IMR-90 (cell line): Measurements from ENCODE around the gene RBKS. TPM values are rescaled to one million over a fixed set of nuclear protein-coding genes. Genes with fewer than 3 reads are reported as not detected.

ENCODE experiments used
- ATAC-seq: fragments of 200-7000 bp; cut with Tn5 transposase; 2 replicates; pipeline ENCODE4 v1.9.1; 2020; ENCODE audit warnings: low read depth, mild to moderate bottlenecking, moderate library complexity
- BruUV-seq: library from RNA; stranded (reverse); fragments of 400-500 nt; replicated peaks from 2 replicates; lab custom pipeline; 2021; lab: Mats Ljungman, UMichigan
- CTCF ChIA-PET: fragments of 300-600 bp; formaldehyde crosslinking; extraction: SDS; loops from one replicate; lab custom pipeline; 2021; ENCODE audit warnings: antibody characterized with exemption; lab: Yijun Ruan, JAX
- POLR2A ChIA-PET: fragments of 300-600 bp; sonication (Branson Sonifier 250); formaldehyde crosslinking; loops from one replicate; lab custom pipeline; 2022; ENCODE audit warnings: antibody characterized with exemption; ENCODE audit not compliant: unreplicated experiment; lab: Charles Lee
- DNase-seq: peaks from one replicate; pipeline ENCODE4 v3.0.0; 2013
- H2AFZ ChIP-seq: replicated peaks from 2 replicates; pipeline ENCODE3; 2013; ENCODE audit warnings: low read length, mild to moderate bottlenecking; ENCODE audit not compliant: poor library complexity
- H2AK5ac ChIP-seq: 2 replicates; pipeline ENCODE4 v1.6.1; 2013; ENCODE audit warnings: low read depth, low read length, inconsistent platforms
- H2AK9ac ChIP-seq: replicated peaks from 2 replicates; pipeline ENCODE3; 2013; ENCODE audit warnings: mild to moderate bottlenecking, low read depth, low read length, moderate library complexity; ENCODE audit not compliant: poor library complexity
- H2BK120ac ChIP-seq: 2 replicates; pipeline ENCODE4 v1.6.1; 2013; ENCODE audit warnings: low read depth, low read length, inconsistent platforms
- H2BK15ac ChIP-seq: 3 replicates; pipeline ENCODE4 v1.6.1; 2013; ENCODE audit warnings: low read depth, low read length, inconsistent platforms
- H2BK20ac ChIP-seq: 2 replicates; pipeline ENCODE4 v1.6.1; 2013; ENCODE audit warnings: low read depth, mild to moderate bottlenecking, inconsistent platforms, low read length, moderate library complexity
- H2BK5ac ChIP-seq: 2 replicates; pipeline ENCODE4 v1.6.1; 2013; ENCODE audit warnings: mild to moderate bottlenecking, low read depth, low read length, inconsistent platforms; ENCODE audit not compliant: poor library complexity, severe bottlenecking
- H3K14ac ChIP-seq: replicated peaks from 2 replicates; pipeline ENCODE4 v1.6.1; 2013; ENCODE audit warnings: low read depth, low read length, inconsistent platforms
- H3K18ac ChIP-seq: 2 replicates; pipeline ENCODE4 v1.6.1; 2013; ENCODE audit warnings: low read depth, low read length, control low read depth
- H3K23ac ChIP-seq: 2 replicates; pipeline ENCODE4 v1.6.1; 2013; ENCODE audit warnings: low read depth, low read length, inconsistent platforms
- H3K27ac ChIP-seq: 2 replicates; pipeline ENCODE4 v1.5.1; 2013; ENCODE audit warnings: mild to moderate bottlenecking, control low read depth, low read length; ENCODE audit not compliant: insufficient read depth
- H3K27me3 ChIP-seq: 2 replicates; pipeline ENCODE4 v1.6.1; 2013; ENCODE audit warnings: low read length; ENCODE audit not compliant: control insufficient read depth, insufficient read depth
- H3K36me3 ChIP-seq: 2 replicates; pipeline ENCODE4 v1.6.1; 2013; ENCODE audit warnings: low read length, mixed read lengths; ENCODE audit not compliant: control insufficient read depth, insufficient read depth
- H3K4ac ChIP-seq: 2 replicates; pipeline ENCODE4 v1.6.1; 2013; ENCODE audit warnings: low read depth, low read length, inconsistent platforms
- H3K4me1 ChIP-seq: 2 replicates; pipeline ENCODE4 v1.6.1; 2013; ENCODE audit warnings: low read length, mixed read lengths; ENCODE audit not compliant: control insufficient read depth, insufficient read depth
- H3K4me2 ChIP-seq: 2 replicates; pipeline ENCODE4 v1.6.1; 2013; ENCODE audit warnings: low read depth, mild to moderate bottlenecking, control low read depth, low read length, moderate library complexity
- H3K4me3 ChIP-seq: 2 replicates; pipeline ENCODE4 v1.5.1; 2013; ENCODE audit warnings: low read depth, mild to moderate bottlenecking, control low read depth, low read length, moderate library complexity; ENCODE audit not compliant: insufficient read depth
- H3K56ac ChIP-seq: 2 replicates; pipeline ENCODE4 v1.6.1; 2013; ENCODE audit warnings: low read length, inconsistent platforms; ENCODE audit not compliant: insufficient read depth; ENCODE audit errors: extremely low read depth
- H3K79me1 ChIP-seq, 2 experiments: 2 replicates each; pipeline ENCODE4 v1.6.1; 2013; ENCODE audit warnings: low read length in 2 of 2, inconsistent platforms in 1 of 2, low read depth in 1 of 2
- H3K9ac ChIP-seq: 2 replicates; pipeline ENCODE4 v1.6.1; 2013; ENCODE audit warnings: low read depth, low read length, control low read depth
- H3K9me1 ChIP-seq: 2 replicates; pipeline ENCODE4 v1.6.1; 2013; ENCODE audit warnings: low read length, inconsistent platforms; ENCODE audit not compliant: insufficient read depth
- H3K9me3 ChIP-seq: 2 replicates; pipeline ENCODE4 v1.6.1; 2013; ENCODE audit warnings: low read length; ENCODE audit not compliant: control insufficient read depth, insufficient read depth
- H4K20me1 ChIP-seq: 2 replicates; pipeline ENCODE4 v1.6.1; 2013; ENCODE audit warnings: low read length, inconsistent platforms; ENCODE audit not compliant: insufficient read depth
- H4K5ac ChIP-seq: 2 replicates; pipeline ENCODE4 v1.6.1; 2013; ENCODE audit warnings: mild to moderate bottlenecking, low read depth, low read length, control low read depth
- H4K8ac ChIP-seq, 2 experiments: 2 replicates each; pipeline ENCODE4 v1.6.1; 2013; ENCODE audit warnings: low read depth in 2 of 2, low read length in 2 of 2, control low read depth in 1 of 2, inconsistent platforms in 1 of 2
- H4K91ac ChIP-seq: 2 replicates; pipeline ENCODE4 v1.6.1; 2013; ENCODE audit warnings: low read depth, low read length, inconsistent platforms; ENCODE audit not compliant: insufficient read depth
- BHLHE40 ChIP-seq: fragments of 150-350 bp; IDR thresholded peaks from 2 replicates; pipeline ENCODE4 v1.6.1; 2016; ENCODE audit warnings: mild to moderate bottlenecking, low read depth, low read length
- FOS ChIP-seq: fragments of 150-350 bp; IDR thresholded peaks from 2 replicates; pipeline ENCODE4 v1.6.1; 2016; ENCODE audit warnings: low read depth, low read length
- MAFK ChIP-seq: IDR thresholded peaks from 2 replicates; pipeline ENCODE4 v1.6.1; 2012; ENCODE audit warnings: low read depth, low read length, improper control_type of control experiment
- POLR2A ChIP-seq: IDR thresholded peaks from 2 replicates; pipeline ENCODE4 v1.6.1; 2012; ENCODE audit warnings: mild to moderate bottlenecking, low read depth, low read length
- RAD21 ChIP-seq: IDR thresholded peaks from 2 replicates; pipeline ENCODE4 v1.6.1; 2012; ENCODE audit warnings: low read length, improper control_type of control experiment
- WGBS, 2 experiments: methylation state at CpG; one replicate each; pipeline versions ENCODE4 v1.1.5 to v1.1.7; 2013; ENCODE audit warnings: missing lambda C conversion rate in 2 of 2; ENCODE audit not compliant: insufficient read length in 1 of 2; ENCODE audit errors: extremely low coverage in 2 of 2; 5-methylcytosine and 5-hydroxymethylcytosine counted together
- dilution Hi-C: fragments of 300-500 bp; cut with HindIII; formaldehyde crosslinking; loops from one replicate; pipeline ENCODE4 v1.14.3; 2018; ENCODE audit warnings: low sequenced_read_pairs; ENCODE audit not compliant: unreplicated experiment
- in situ Hi-C: fragments of 300-500 bp; cut with MboI; formaldehyde crosslinking; loops from 3 replicates; pipeline ENCODE4 v1.14.3; 2019; ENCODE audit warnings: low sequenced_read_pairs, inconsistent platforms, mixed read lengths
- intact Hi-C: fragments of 100-400 bp; cut with micrococcal nuclease; formaldehyde crosslinking; loops from 2 replicates; pipeline ENCODE4 v1.10.0; 2022
- polyA plus RNA-seq, 3 experiments: library from polyadenylated mRNA; depleted of rRNA; stranded (reverse); fragments of >200 nt; gene quantifications; 2 replicates each; pipeline ENCODE4 v1.2.3, GENCODE V29; 2012; ENCODE audit warnings: low replicate concordance in 1 of 3
- total RNA-seq: library from RNA; depleted of rRNA; stranded (reverse); fragments of >200 nt; gene quantifications from 2 replicates; pipeline ENCODE4 v1.2.3, GENCODE V29; 2012

Gene RBKS
- total and polyA plus RNA-seq, 2 of the 4 experiments (the other 2 are of a cell fraction) = 1.1 to 1.4 TPM

DNA sequence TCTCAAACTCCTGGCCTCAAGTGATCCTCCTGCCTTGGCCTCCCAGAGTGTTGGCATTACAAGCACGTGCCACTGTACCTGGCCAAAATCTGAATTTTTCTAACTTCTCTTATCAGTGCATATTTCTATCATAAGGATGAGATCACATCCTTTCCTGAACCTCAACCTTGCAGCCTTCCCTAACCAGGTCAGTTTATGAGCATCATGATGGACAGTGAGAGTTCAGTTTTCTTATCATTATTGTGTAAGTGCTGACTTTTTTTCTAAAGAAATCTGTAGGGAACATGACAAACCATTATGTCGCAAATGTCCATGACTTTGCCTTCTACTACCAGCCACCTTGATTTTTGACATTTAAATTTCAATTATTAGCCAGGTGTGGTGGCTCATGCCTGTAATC is 87.1 kb downstream of the RBKS start:
- H4K5ac ChIP-seq = no peak overlapping the region
- H3K27ac ChIP-seq = no peak overlapping the region
- H4K91ac ChIP-seq = peak overlapping the region; percentile 91
- H3K36me3 ChIP-seq = no peaks in the 10 kb centered on the region
- peaks cover 10 to 44% of the 10 kb centered on the region in 2 experiments; a peak in 3 of 4 replicates for H3K79me1 ChIP-seq
- TF ChIP-seq FOS (no peak), MAFK (no peak), RAD21 (no peak), BHLHE40 (no peak), POLR2A (no peak)
- H2AFZ ChIP-seq = no peak overlapping the region
- DNase-seq (no peak), ATAC-seq (no peak)
- BruUV-seq = no TSS peak
- H2BK5ac ChIP-seq = peak overlapping the region; percentile 64
- H3K4me3 ChIP-seq = no peak overlapping the region
- in situ Hi-C loops = no loop called here
- H3K56ac ChIP-seq = no peak overlapping the region
- intact Hi-C loops = no loop called here
- H3K9me3 ChIP-seq = no peaks in the 10 kb centered on the region
- peak overlapping the region; percentile 45 for H2BK120ac ChIP-seq
- no peaks in the 10 kb centered on the region for H4K20me1 ChIP-seq
- H2AK5ac ChIP-seq = peak overlapping the region; percentile 95
- peaks cover 24% of the 10 kb centered on the region for H3K9me1 ChIP-seq
- H3K18ac ChIP-seq = peak overlapping the region; percentile 47; the same call in 1 of the 2 replicates
- ChIA-PET CTCF (no interaction called here), POLR2A (no interaction called here)
- peak overlapping the region; percentile 95; the same call in 2 of the 3 replicates for H2BK15ac ChIP-seq
- WGBS, 2 experiments = no CpG with 5 or more reads among the region's 2 CpGs
- no peaks in the 10 kb centered on the region for H3K27me3 ChIP-seq
- dilution Hi-C loops = no loop called here
- no peak overlapping the region for H3K4me2 ChIP-seq
- peak overlapping the region in 1 of 2 experiments; percentile 41; a peak in 2 of 4 replicates for H4K8ac ChIP-seq
- no peak overlapping the region for H2AK9ac ChIP-seq
- H3K9ac ChIP-seq = no peak overlapping the region
- no peak overlapping the region for H3K23ac ChIP-seq
- peak overlapping the region; percentile 12 for H3K14ac ChIP-seq
- H2BK20ac ChIP-seq = peak overlapping the region; percentile 44
- H3K4me1 ChIP-seq = peaks cover 27% of the 10 kb centered on the region
- peak overlapping the region; percentile 52 for H3K4ac ChIP-seq
